HCT116 (cell line): ENCODE data around the gene HNRNPAB. TPM values are rescaled to one million over a fixed set of nuclear protein-coding genes. Genes with fewer than 3 reads are reported as not detected.

ENCODE experiments used
- ATAC-seq: fragments of 200-7000 bp; cut with Tn5 transposase; 2 replicates; pipeline ENCODE4 v1.9.1; 2020; ENCODE audit warnings: mild to moderate bottlenecking, moderate library complexity
- BruUV-seq: library from RNA; stranded (reverse); fragments of 400-500 nt; replicated peaks from 2 replicates; lab custom pipeline; 2021; lab: Mats Ljungman, UMichigan
- CTCF ChIA-PET: fragments of 300-600 bp; sonication (Branson Sonifier 250); formaldehyde crosslinking; loops from one replicate; lab custom pipeline; 2021; ENCODE audit warnings: antibody characterized with exemption; lab: Charles Lee
- POLR2A ChIA-PET: fragments of 300-600, 350-600 bp; sonication (Branson Sonifier 250); formaldehyde crosslinking; loops from one replicate; lab custom pipeline; 2021; ENCODE audit warnings: antibody characterized with exemption; lab: Charles Lee
- RAD21 ChIA-PET, 2 experiments: fragments of 300-600 bp; sonication (Branson Sonifier 250); formaldehyde crosslinking; loops; one replicate each; lab custom pipeline; 2023; ENCODE audit warnings: low total read pairs in 2 of 2; ENCODE audit not compliant: uncharacterized antibody in 2 of 2, unreplicated experiment in 2 of 2, low non-redundant PET in 1 of 2; lab: Charles Lee
- DNase-seq: peaks from one replicate; pipeline ENCODE4 v3.0.0-alpha.2; 2010; ENCODE audit warnings: low read depth, low spot score
- H2AFZ ChIP-seq: fragments of 200-600 bp; shearing (Covaris generic), sonication (generic); 2 replicates; pipeline ENCODE4 v1.6.1; 2017; ENCODE audit warnings: low read depth, mixed run types, mixed read lengths, antibody characterized with exemption, low read length; ENCODE audit not compliant: poor library complexity, severe bottlenecking
- H3K27ac ChIP-seq: 2 replicates; pipeline ENCODE4 v1.5.1; 2012; ENCODE audit warnings: low read depth, low read length
- H3K27me3 ChIP-seq: fragments of 200-600 bp; sonication (generic); 2 replicates; pipeline ENCODE4 v1.6.1; 2016; ENCODE audit warnings: mixed run types, low read length, mixed read lengths; ENCODE audit not compliant: insufficient read depth
- H3K36me3 ChIP-seq, 2 experiments: fragments of 200-500 bp in 1 of 2; fragments of 200-600 bp in 1 of 2; sonication (Bioruptor generic) in 1 of 2; sonication (generic) in 1 of 2; 2 replicates each; pipeline versions ENCODE4 v1.5.1 to v1.6.1; 2014 to 2016; ENCODE audit warnings: low read length in 2 of 2, inconsistent platforms in 1 of 2, mixed read lengths in 1 of 2, mixed run types in 1 of 2; ENCODE audit not compliant: insufficient read depth in 2 of 2, control insufficient read depth in 1 of 2
- H3K4me1 ChIP-seq, 2 experiments: fragments of 200-600 bp in 1 of 2; sonication (generic) in 1 of 2; 2 replicates each; pipeline versions ENCODE4 v1.5.1 to v1.6.1; 2012 to 2017; ENCODE audit warnings: low read length in 2 of 2, inconsistent platforms in 1 of 2, mild to moderate bottlenecking in 1 of 2, mixed read lengths in 1 of 2, mixed run types in 1 of 2, moderate library complexity in 1 of 2; ENCODE audit not compliant: insufficient read depth in 2 of 2, control insufficient read depth in 1 of 2
- H3K4me2 ChIP-seq: fragments of 200-600 bp; sonication (generic); 2 replicates; pipeline ENCODE4 v1.6.1; 2017; ENCODE audit warnings: mixed run types, low read length, mixed read lengths
- H3K4me3 ChIP-seq, 2 experiments: fragments of 200-600 bp in 1 of 2; sonication (generic) in 1 of 2; replicated peaks in 1 of 2; 2 replicates each; pipeline ENCODE4 v1.5.1; 2011 to 2016; ENCODE audit warnings: low read length in 2 of 2, control low read depth in 1 of 2, low read depth in 1 of 2, mild to moderate bottlenecking in 1 of 2, mixed read lengths in 1 of 2, mixed run types in 1 of 2
- H3K79me2 ChIP-seq: fragments of 200-600 bp; sonication (generic); 2 replicates; pipeline ENCODE4 v1.6.1; 2017; ENCODE audit warnings: mild to moderate bottlenecking, mixed run types, low read length, moderate library complexity, mixed read lengths; ENCODE audit not compliant: insufficient read depth
- H3K9ac ChIP-seq: fragments of 200-600 bp; sonication (generic); 2 replicates; pipeline ENCODE4 v1.6.1; 2016; ENCODE audit warnings: low read length, mixed read lengths
- H3K9me2 ChIP-seq: fragments of 200-600 bp; sonication (generic), shearing (Covaris generic); 2 replicates; pipeline ENCODE4 v1.6.1; 2017; ENCODE audit warnings: mixed run types, mild to moderate bottlenecking, moderate library complexity; ENCODE audit not compliant: insufficient read depth
- H3K9me3 ChIP-seq, 2 experiments: fragments of 200-500 bp in 1 of 2; fragments of 200-600 bp in 1 of 2; sonication (Bioruptor generic) in 1 of 2; sonication (generic) in 1 of 2; 2 replicates each; pipeline ENCODE4 v1.6.1; 2014 to 2017; ENCODE audit warnings: low read length in 2 of 2, mixed read lengths in 2 of 2, inconsistent platforms in 1 of 2, low read depth in 1 of 2, mild to moderate bottlenecking in 1 of 2, mixed run types in 1 of 2, moderate library complexity in 1 of 2; ENCODE audit not compliant: control insufficient read depth in 1 of 2, insufficient read depth in 1 of 2
- H4K20me1 ChIP-seq: fragments of 200-600 bp; sonication (generic), shearing (Covaris generic); 2 replicates; pipeline ENCODE4 v1.6.1; 2017; ENCODE audit warnings: mixed run types, mild to moderate bottlenecking, moderate library complexity; ENCODE audit not compliant: insufficient read depth
- EZH2phosphoT487 ChIP-seq: fragments of 200-600 bp; IDR thresholded peaks from 2 replicates; pipeline ENCODE4 v1.6.1; 2018; ENCODE audit warnings: antibody characterized with exemption, borderline replicate concordance
- FOSL1 ChIP-seq: IDR thresholded peaks from 2 replicates; pipeline ENCODE4 v1.6.1; 2012; ENCODE audit warnings: low read depth
- ZNF274 ChIP-seq: fragments of 200-500 bp; sonication (Bioruptor generic); IDR thresholded peaks from 2 replicates; pipeline ENCODE4 v1.6.1; 2014; ENCODE audit warnings: mild to moderate bottlenecking, low read depth, low read length, inconsistent platforms
- intact Hi-C: fragments of 100-400 bp; cut with micrococcal nuclease; formaldehyde crosslinking; loops from 2 replicates; pipeline ENCODE4 v1.10.0; 2022
- total RNA-seq: library from RNA; stranded (reverse); gene quantifications from one replicate; pipeline ENCODE4 v1.2.1, GENCODE V29; 2021; ENCODE audit not compliant: unreplicated experiment
- TF ChIP-seq, protein P1 (sequence below), 3 experiments: fragments of 200-600 bp in 1 of 3; sonication (generic) in 1 of 3; IDR thresholded peaks in 2 of 3; conservative IDR thresholded peaks in 1 of 3; 2 replicates each; pipeline ENCODE4 v1.5.1; 2012 to 2017; ENCODE audit warnings: low read depth in 2 of 3, low read length in 2 of 3, antibody characterized with exemption in 1 of 3, borderline replicate concordance in 1 of 3, control low read depth in 1 of 3, mild to moderate bottlenecking in 1 of 3, mixed read lengths in 1 of 3, mixed run types in 1 of 3, moderate library complexity in 1 of 3; ENCODE audit not compliant: insufficient read depth in 1 of 3
- TF ChIP-seq, protein P2 (sequence below): IDR thresholded peaks from 2 replicates; pipeline ENCODE4 v1.6.1; 2012; ENCODE audit warnings: low read depth

HNRNPAB gene
- total RNA-seq, 1 experiment from 2014 or later, result 273 TPM

DNA sequence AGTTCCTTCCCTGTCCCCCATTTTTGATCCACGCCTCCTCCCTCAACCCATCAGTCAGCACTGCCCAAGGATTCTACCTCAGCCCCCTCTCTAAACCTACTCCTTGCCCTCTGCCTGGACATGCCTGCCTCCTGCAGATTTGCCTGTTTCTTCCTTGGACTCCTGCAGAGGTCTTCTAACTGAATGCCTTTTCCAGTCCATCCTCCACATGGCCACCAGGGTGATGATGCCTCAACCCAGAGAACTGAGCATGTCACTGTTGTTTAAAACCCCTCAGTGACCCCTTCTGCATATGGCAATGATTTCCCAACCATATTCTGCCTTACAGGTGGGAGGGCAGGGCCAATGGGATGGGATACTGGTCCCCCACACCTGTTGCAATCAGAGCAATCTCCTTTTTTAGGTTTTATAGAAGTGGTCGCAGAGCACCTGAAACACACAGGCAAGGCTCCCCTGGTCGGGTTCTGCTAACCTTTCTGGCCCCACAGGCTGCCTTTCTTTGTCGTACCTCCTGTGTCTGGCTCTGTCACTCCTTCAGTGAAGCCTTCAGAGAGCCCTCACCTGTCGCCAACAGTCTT lies 19.0 kb downstream of the HNRNPAB start:
- no peak overlapping the region for H3K4me3 ChIP-seq
- H3K4me2 ChIP-seq, result no peak overlapping the region
- H3K4me1 ChIP-seq, result no peaks in the 10 kb centered on the region
- BruUV-seq, result no TSS peak
- no peak overlapping the region for H3K9ac ChIP-seq
- ATAC-seq (peak; percentile 46), DNase-seq (no peak)
- no peaks in the 10 kb centered on the region for H3K9me2 ChIP-seq
- no peak overlapping the region for H2AFZ ChIP-seq
- ChIA-PET POLR2A (no interaction called here), RAD21 (no interaction called here), CTCF (no interaction called here)
- H3K27ac ChIP-seq, result no peak overlapping the region
- peaks cover 2 to 17% of the 10 kb centered on the region in 2 experiments; a peak in 3 of 4 replicates for H3K36me3 ChIP-seq
- H3K9me3 ChIP-seq, result no peaks in the 10 kb centered on the region
- H3K27me3 ChIP-seq, result no peaks in the 10 kb centered on the region
- H3K79me2 ChIP-seq, result no peaks in the 10 kb centered on the region
- TF ChIP-seq EZH2phosphoT487, result no peak
- TF ChIP-seq, protein P1, sequence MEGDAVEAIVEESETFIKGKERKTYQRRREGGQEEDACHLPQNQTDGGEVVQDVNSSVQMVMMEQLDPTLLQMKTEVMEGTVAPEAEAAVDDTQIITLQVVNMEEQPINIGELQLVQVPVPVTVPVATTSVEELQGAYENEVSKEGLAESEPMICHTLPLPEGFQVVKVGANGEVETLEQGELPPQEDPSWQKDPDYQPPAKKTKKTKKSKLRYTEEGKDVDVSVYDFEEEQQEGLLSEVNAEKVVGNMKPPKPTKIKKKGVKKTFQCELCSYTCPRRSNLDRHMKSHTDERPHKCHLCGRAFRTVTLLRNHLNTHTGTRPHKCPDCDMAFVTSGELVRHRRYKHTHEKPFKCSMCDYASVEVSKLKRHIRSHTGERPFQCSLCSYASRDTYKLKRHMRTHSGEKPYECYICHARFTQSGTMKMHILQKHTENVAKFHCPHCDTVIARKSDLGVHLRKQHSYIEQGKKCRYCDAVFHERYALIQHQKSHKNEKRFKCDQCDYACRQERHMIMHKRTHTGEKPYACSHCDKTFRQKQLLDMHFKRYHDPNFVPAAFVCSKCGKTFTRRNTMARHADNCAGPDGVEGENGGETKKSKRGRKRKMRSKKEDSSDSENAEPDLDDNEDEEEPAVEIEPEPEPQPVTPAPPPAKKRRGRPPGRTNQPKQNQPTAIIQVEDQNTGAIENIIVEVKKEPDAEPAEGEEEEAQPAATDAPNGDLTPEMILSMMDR (IDR thresholded peaks at IDR 0.05 in 2 of 3, conservative IDR thresholded peaks at IDR 0.05 in 1 of 3; ENCODE audit: borderline replicate concordance in 1 of 3, insufficient read depth in 1 of 3, low read depth in 2 of 3, low read length in 2 of 3), result 0 out of 6 replicates have a peak, but pooled peaks of 1 of the 3 experiments have one; percentile 12
- H4K20me1 ChIP-seq, result no peaks in the 10 kb centered on the region
- intact Hi-C loops, result no loop called here

DNA sequence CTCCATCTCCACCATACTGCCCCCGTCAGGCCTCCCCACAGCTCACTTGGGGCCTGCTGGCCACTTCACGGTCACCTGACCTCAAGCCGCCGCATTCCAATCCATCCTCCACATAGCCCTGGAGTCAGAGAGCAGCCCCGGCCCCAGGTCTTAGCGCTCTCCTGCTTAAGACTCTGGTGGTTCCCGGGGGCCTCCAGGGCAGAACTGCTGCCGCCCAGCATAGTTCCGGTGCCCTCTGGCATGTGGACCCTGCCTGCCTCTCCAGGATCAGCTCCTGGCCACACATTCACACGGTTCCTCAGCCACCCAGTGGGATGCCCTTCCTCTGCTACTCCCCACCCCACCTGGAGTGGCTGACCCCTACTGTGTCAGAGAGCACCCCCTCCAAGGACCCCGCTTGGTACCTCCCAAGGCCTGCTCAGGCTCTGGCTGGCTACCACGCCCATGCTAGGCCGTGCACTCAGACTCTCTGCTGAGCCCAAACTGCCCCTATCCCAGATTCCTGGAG lies 19.5 kb downstream of the HNRNPAB start:
- H3K4me3 ChIP-seq, result no peak overlapping the region
- DNase-seq (no peak), ATAC-seq (peak; percentile 30)
- no peak for TF ChIP-seq EZH2phosphoT487
- TF ChIP-seq, protein P2, sequence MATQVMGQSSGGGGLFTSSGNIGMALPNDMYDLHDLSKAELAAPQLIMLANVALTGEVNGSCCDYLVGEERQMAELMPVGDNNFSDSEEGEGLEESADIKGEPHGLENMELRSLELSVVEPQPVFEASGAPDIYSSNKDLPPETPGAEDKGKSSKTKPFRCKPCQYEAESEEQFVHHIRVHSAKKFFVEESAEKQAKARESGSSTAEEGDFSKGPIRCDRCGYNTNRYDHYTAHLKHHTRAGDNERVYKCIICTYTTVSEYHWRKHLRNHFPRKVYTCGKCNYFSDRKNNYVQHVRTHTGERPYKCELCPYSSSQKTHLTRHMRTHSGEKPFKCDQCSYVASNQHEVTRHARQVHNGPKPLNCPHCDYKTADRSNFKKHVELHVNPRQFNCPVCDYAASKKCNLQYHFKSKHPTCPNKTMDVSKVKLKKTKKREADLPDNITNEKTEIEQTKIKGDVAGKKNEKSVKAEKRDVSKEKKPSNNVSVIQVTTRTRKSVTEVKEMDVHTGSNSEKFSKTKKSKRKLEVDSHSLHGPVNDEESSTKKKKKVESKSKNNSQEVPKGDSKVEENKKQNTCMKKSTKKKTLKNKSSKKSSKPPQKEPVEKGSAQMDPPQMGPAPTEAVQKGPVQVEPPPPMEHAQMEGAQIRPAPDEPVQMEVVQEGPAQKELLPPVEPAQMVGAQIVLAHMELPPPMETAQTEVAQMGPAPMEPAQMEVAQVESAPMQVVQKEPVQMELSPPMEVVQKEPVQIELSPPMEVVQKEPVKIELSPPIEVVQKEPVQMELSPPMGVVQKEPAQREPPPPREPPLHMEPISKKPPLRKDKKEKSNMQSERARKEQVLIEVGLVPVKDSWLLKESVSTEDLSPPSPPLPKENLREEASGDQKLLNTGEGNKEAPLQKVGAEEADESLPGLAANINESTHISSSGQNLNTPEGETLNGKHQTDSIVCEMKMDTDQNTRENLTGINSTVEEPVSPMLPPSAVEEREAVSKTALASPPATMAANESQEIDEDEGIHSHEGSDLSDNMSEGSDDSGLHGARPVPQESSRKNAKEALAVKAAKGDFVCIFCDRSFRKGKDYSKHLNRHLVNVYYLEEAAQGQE, result no peak
- no peak for TF ChIP-seq FOSL1
- TF ChIP-seq ZNF274, result no peak
- H3K9ac ChIP-seq, result no peak overlapping the region
- intact Hi-C loops, result no loop called here
- ChIA-PET RAD21 (no interaction called here), CTCF (no interaction called here), POLR2A (no interaction called here)
- no peaks in the 10 kb centered on the region for H3K79me2 ChIP-seq
- no peaks in the 10 kb centered on the region for H3K9me2 ChIP-seq
- BruUV-seq, result no TSS peak
- H2AFZ ChIP-seq, result no peak overlapping the region
- H3K27ac ChIP-seq, result no peak overlapping the region
- H3K27me3 ChIP-seq, result no peaks in the 10 kb centered on the region
- H3K36me3 ChIP-seq, result peaks cover 2 to 16% of the 10 kb centered on the region in 2 experiments; a peak in 3 of 4 replicates
- no peak overlapping the region for H3K4me2 ChIP-seq
- no peaks in the 10 kb centered on the region for H3K4me1 ChIP-seq
- H3K9me3 ChIP-seq, result no peaks in the 10 kb centered on the region
- no peaks in the 10 kb centered on the region for H4K20me1 ChIP-seq
